Mucosa of rectum (tissue), 2 donors: ENCODE results near the gene NPHP4.

Experiments
- H3K27ac ChIP-seq, 2 donors: one replicate each; pipeline ENCODE4 v1.7.0; 2013; ENCODE audit warnings: inconsistent platforms in 2 of 2, low read depth in 2 of 2, low read length in 2 of 2
- H3K27me3 ChIP-seq, 2 donors: one replicate each; pipeline ENCODE4 v1.7.0; 2013; ENCODE audit warnings: low read length in 2 of 2; ENCODE audit not compliant: control insufficient read depth in 2 of 2, insufficient read depth in 2 of 2
- H3K36me3 ChIP-seq, 2 donors: one replicate each; pipeline ENCODE4 v1.7.0; 2013; ENCODE audit warnings: low read length in 2 of 2; ENCODE audit not compliant: control insufficient read depth in 2 of 2, insufficient read depth in 2 of 2
- H3K4me1 ChIP-seq, 2 donors: one replicate each; pipeline ENCODE4 v1.7.0; 2013; ENCODE audit warnings: low read length in 2 of 2, mild to moderate bottlenecking in 1 of 2; ENCODE audit not compliant: control insufficient read depth in 2 of 2, insufficient read depth in 2 of 2
- H3K4me3 ChIP-seq, 2 donors: one replicate each; pipeline ENCODE4 v1.7.0; 2013; ENCODE audit warnings: low read length in 2 of 2
- H3K9ac ChIP-seq, 2 donors: one replicate each; pipeline ENCODE4 v1.7.0; 2013; ENCODE audit warnings: low read length in 2 of 2, low read depth in 1 of 2, mild to moderate bottlenecking in 1 of 2
- H3K9me3 ChIP-seq, 2 donors: one replicate each; pipeline ENCODE4 v1.7.0; 2013; ENCODE audit warnings: low read length in 2 of 2; ENCODE audit not compliant: control insufficient read depth in 2 of 2
- donor health status: healthy.
- donor health status: Normal muscosa, but diverticular disease.

NPHP4 gene

DNA sequence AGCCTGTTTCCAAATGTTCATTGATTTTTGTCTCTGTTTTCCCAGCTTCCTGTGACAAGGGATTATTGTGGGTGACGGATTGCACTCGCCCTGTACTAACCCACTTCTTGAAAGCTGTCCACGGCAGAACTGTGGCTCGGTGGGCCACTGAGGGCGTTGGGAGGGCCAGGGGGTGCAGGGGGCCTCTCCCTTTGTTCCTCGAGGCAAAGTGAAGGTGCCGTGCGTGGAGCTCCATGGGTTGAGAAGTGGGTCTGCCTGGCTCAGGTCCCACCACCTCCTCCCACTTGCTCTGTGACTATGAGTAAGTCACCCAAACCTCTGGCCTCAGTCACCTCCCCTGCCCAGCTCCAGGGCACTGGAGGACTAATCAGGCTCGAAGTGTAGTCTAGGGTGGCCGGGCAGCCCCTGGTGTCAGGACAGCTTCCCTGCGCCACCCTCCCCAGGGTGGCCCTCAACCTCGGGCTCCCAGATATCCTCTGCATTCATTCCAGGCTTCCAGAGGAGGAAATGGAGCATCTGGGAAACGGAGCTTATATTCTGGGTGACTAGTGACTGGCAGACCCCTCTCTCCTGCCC, 148.6 kb downstream of the NPHP4 start:
- no peak overlapping the region for H3K4me3 ChIP-seq
- no peak overlapping the region for H3K9ac ChIP-seq
- no peaks in the 10 kb centered on the region for H3K9me3 ChIP-seq
- no peak overlapping the region for H3K27ac ChIP-seq
- H3K27me3 ChIP-seq, result no peaks in the 10 kb centered on the region
- H3K36me3 ChIP-seq, result no peaks in the 10 kb centered on the region
- H3K4me1 ChIP-seq, result no peaks in the 10 kb centered on the region

DNA sequence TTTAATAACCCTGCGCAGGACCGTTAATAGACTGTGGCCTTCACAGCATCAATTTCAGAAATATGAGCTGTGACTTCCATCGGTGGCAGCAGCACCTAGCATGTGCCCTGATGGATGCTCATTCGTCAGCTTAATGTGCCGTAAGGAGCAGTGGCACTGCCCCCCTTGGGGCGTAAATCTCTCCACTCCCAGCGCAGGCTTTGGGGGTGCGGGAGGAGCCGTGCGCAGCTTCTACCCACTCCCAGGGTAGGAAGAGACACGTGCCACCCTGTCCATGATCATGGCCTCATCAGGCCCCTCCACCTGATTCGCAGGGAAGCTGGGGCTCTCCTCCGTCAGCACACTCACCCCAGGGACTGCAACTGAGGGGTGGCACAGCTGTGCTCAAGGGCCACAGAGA, 149.5 kb downstream of the NPHP4 start:
- Histone ChIP-seq H3K4me3 (no peak overlapping the region), H3K27ac (no peak overlapping the region), H3K36me3 (no peaks in the 10 kb centered on the region), H3K9ac (no peak overlapping the region), H3K9me3 (no peaks in the 10 kb centered on the region), H3K27me3 (no peaks in the 10 kb centered on the region), H3K4me1 (no peaks in the 10 kb centered on the region)

DNA sequence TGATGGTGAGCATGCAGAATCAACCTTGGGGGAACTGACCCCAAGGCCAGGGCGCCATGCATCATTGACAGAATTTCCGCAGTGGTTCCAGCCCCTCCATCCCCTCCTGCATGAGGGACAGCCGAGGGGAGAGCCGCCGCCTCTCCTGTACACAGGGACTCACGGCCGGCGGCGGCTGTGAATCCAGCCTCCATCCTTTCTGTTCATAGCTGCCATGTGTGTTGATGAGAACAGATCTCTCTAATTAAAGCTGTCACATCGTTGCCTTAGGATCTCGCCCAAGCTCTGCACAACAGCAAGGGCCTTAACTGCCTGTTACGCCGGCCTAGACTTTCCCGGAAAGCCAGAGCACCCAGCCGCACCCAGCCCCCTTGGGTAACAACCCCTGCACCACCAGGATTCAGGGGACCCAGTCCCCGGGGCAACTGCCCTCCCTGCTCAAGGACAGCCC, 151.6 kb downstream of the NPHP4 start:
- no peak overlapping the region for H3K9ac ChIP-seq
- H3K9me3 ChIP-seq, result no peaks in the 10 kb centered on the region
- H3K4me1 ChIP-seq, result no peaks in the 10 kb centered on the region
- no peak overlapping the region for H3K4me3 ChIP-seq
- no peaks in the 10 kb centered on the region for H3K36me3 ChIP-seq
- H3K27ac ChIP-seq, result no peak overlapping the region
- H3K27me3 ChIP-seq, result peaks cover 0 to 3% of the 10 kb centered on the region in 2 donors

DNA sequence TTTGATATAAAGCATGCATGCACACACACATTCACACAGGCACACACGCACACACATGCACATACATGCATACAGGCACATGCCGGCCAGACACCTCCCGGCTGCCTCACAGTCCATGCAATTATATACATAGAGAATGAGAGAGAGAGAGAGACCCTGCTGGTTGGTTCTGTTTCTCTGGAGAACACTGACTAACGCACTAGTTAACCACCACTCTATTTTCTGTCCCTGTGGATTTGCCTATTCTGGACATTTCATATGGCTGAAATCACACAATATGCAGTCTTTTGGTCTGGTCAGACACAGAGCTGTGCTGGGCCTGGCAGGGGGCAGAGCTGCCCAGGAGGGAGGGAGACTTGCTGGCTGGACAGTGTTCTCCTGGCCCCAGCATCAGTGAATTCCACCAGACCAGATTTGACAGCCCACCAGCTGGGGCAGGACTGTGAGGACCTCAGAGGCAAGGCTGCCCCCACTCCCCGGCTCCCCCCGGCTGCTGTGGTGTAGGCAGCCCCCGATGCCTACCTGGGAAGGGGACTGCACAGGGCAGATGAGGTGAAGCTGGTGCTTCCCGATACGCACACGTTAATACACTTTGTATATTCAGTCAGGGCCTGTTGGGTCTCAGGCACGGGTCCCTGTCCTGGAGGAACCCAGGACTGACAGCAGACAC, 152.2 kb downstream of the NPHP4 start:
- no peaks in the 10 kb centered on the region for H3K9me3 ChIP-seq
- no peaks in the 10 kb centered on the region for H3K36me3 ChIP-seq
- H3K9ac ChIP-seq, result no peak overlapping the region
- no peaks in the 10 kb centered on the region for H3K4me1 ChIP-seq
- H3K4me3 ChIP-seq, result no peak overlapping the region
- H3K27ac ChIP-seq, result no peak overlapping the region
- H3K27me3 ChIP-seq, result peaks cover 0 to 3% of the 10 kb centered on the region in 2 donors

DNA sequence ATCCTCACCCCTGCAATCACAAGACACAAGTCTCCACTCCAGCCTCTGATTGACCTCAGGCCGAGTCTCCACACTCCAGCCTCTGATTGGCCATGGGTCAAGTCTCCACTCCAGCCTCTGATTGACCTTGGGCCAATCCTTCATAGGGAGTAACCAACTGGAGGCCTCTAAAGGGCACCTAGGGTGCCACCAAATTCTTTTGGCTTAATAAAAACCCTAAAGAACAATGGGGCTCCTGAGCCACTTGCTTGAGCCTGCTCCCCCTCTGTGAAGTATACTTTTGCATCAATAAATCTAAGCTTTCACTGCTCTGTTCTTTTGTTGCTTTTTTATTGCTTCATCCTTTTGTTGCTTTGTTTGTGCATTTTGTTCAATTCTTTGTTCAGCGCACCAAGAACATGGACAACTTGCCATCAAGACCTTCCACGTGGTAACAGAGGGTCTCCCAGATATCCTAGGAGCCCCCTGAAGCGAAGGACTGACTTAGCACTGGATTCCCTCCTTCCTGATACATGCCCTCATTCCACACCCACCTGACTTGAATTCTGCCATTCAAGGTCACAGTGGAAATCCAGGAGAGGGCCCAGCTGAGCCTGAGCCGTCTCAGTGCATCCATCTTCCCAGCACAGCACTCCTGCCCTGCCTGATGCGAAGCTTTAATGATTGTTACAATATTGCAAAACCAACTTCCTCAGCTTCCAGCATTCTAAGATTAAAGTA, 152.9 kb downstream of the NPHP4 start:
- H3K27ac ChIP-seq, result no peak overlapping the region
- H3K9ac ChIP-seq, result no peak overlapping the region
- no peaks in the 10 kb centered on the region for H3K9me3 ChIP-seq
- H3K27me3 ChIP-seq, result peaks cover 0 to 3% of the 10 kb centered on the region in 2 donors
- no peaks in the 10 kb centered on the region for H3K36me3 ChIP-seq
- H3K4me3 ChIP-seq, result no peak overlapping the region
- no peaks in the 10 kb centered on the region for H3K4me1 ChIP-seq

DNA sequence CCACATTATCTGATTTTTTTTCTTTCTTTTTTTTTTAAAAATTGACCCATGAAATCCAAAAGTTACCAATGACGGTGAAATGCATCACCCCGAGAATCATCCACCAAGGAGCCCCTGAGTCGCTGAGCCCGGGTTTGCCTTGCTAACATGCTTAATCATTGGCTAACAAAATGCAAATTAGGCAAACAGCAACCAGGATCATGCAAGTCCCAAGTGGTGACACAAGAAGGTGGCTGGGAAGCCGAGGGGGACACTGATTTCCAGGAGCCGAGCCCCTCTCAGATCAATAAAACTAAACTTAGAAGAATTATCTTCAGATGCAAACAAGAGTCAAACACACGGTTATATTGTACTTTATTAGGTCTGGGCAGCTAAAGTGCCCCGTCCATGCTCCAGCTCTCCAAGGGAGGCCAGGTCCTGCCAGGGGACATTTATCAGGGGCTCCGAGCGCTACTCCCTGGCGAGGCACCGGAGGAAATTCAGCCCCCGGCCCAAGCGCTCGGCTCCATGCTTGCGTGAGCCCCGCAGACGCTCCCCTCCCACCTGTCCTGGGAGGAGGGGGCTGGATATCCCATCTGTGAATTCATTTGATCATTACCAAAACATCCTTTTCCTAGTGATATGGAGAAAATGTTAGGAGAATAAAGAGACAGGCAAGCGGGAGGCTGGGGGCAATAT, 154.1 kb downstream of the NPHP4 start:
- H3K4me1 ChIP-seq, result no peaks in the 10 kb centered on the region
- no peak overlapping the region for H3K9ac ChIP-seq
- no peaks in the 10 kb centered on the region for H3K36me3 ChIP-seq
- H3K27ac ChIP-seq, result no peak overlapping the region
- H3K27me3 ChIP-seq, result peaks cover 0 to 3% of the 10 kb centered on the region in 2 donors
- no peak overlapping the region for H3K4me3 ChIP-seq
- no peaks in the 10 kb centered on the region for H3K9me3 ChIP-seq

DNA sequence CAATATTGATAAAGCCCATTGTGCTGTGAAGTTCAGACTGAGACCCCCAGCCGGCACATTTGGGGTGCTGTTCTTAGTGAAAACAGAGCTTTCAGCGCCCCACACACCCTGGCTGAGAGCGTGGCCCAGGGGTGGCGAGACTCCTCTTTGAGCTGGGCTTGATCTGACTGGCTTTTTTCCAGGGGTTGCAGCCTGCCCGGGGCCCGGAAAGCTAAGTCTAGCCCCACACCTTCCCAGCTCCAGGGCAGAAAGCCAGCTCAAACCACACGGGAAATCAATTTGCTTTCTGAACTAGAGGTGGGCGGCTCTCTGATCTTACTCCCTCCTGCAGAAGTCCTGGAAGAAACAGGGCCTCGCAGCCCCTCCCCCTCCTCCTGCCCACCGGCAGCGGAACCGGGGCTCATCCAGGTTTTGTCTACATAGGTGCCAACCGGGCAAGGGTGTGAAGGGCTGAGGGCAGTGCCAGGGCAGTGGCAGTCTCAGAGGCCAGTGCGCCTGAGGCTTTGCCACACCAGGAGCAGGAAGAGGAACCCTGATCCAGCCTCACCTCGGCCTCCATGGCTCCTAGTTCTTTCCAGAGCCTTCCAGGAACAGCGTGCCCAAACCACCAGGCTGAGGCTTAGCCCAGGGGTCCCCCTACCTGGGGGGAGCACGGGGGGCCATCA, 155.3 kb downstream of the NPHP4 start:
- Histone ChIP-seq H3K4me3 (no peak overlapping the region), H3K36me3 (no peaks in the 10 kb centered on the region), H3K27me3 (peaks cover 0 to 3% of the 10 kb centered on the region in 2 donors), H3K9me3 (no peaks in the 10 kb centered on the region), H3K4me1 (no peaks in the 10 kb centered on the region), H3K27ac (no peak overlapping the region), H3K9ac (no peak overlapping the region)

DNA sequence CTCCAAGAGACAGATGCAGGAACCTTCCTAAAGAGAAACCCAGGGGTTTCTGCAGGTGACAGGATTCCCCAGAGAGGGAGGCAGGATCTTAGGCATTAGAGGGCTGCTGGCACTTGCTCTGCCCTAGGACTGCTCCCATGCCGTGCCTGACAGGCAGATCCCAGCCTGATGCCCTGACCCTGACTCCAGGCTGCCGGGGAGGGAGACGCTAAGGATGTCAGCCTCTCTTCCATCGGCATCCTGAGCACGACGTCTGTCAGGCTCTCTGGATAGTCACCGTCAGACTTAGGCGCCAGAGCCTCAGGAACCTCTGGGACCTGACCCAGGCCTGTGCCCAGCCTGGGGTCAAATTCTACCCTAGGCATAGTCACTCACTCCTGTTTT, 157.1 kb downstream of the NPHP4 start:
- Histone ChIP-seq H3K27me3 (peaks cover 0 to 3% of the 10 kb centered on the region in 2 donors), H3K9me3 (no peaks in the 10 kb centered on the region), H3K4me3 (no peak overlapping the region), H3K27ac (no peak overlapping the region), H3K9ac (no peak overlapping the region), H3K36me3 (no peaks in the 10 kb centered on the region), H3K4me1 (no peaks in the 10 kb centered on the region)

DNA sequence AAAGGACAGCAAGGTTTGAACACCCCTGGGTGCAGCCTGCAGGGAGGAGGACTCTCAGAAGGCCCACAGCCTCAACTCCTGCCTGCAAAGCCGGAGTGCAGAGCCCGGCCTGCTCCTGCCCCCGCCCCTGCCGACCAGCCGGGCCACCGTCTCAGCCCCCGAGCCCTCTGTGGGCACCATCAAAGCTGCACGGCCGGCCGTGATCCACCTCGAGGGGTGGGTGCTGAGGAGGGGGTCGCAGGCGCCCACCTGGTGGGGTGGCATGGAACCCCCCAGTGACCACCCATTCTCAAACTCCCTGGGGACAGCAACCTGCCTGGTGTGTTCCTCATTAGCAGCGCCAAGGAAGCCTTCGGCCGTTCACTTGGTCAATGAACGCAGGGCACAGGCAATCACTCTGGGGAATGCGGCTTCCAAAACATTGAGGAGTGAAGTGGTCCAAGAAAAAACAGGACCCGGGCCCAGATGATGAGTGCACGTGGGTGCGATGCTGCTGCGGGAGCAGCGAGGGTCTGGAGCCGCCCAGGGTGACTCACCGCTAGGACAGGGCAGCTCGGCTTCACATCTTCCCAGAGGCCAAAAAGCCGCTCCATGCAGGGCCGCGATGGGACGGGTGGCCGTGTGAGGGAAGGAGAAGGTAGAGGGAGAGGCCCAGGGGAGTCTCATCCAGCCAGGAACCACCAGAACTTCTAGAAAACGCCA, 157.6 kb downstream of the NPHP4 start:
- H3K36me3 ChIP-seq, result no peaks in the 10 kb centered on the region
- H3K4me3 ChIP-seq, result no peak overlapping the region
- no peak overlapping the region for H3K27ac ChIP-seq
- no peaks in the 10 kb centered on the region for H3K4me1 ChIP-seq
- no peak overlapping the region for H3K9ac ChIP-seq
- no peaks in the 10 kb centered on the region for H3K9me3 ChIP-seq
- H3K27me3 ChIP-seq, result peaks cover 0 to 3% of the 10 kb centered on the region in 2 donors
